T47D (cell line): ENCODE data around the gene CACNA2D1.

Experiments used
- DNase-seq, 2 experiments: peaks; one replicate each; pipeline versions ENCODE4 v3.0.0 to v3.0.0-alpha.2; 2011 to 2012; ENCODE audit warnings: low read depth in 1 of 2, low spot score in 1 of 2
- JUND ChIP-seq: IDR thresholded peaks from 2 replicates; pipeline ENCODE4 v1.6.1; 2012; ENCODE audit warnings: low read depth
- in situ Hi-C: cut with HindIII; loops from 2 replicates; pipeline ENCODE4 v1.10.0; 2016; ENCODE audit warnings: low sequenced_read_pairs, low pct_unique_long_range_greater_than_20kb

Gene CACNA2D1

GRCh38 chr7:82085116-82085515, 358.5 kb downstream of the CACNA2D1 start:
- in situ Hi-C loops = no loop called here
- TF ChIP-seq JUND = no peak
- DNase-seq = no peak

- in situ Hi-C loops = no loop called here
- no peak for DNase-seq
- TF ChIP-seq JUND = no peak
Observed at GRCh38 chr7:82081644-82082224, 361.8 kb downstream of the CACNA2D1 start.

- no peak for TF ChIP-seq JUND
- in situ Hi-C loops = no loop called here
- no peak for DNase-seq
Observed at GRCh38 chr7:82080254-82080927, 363.2 kb downstream of the CACNA2D1 start.

GRCh38 chr7:82079527-82079926, 364.1 kb downstream of the CACNA2D1 start:
- no peak for TF ChIP-seq JUND
- in situ Hi-C loops = no loop called here
- no peak for DNase-seq

- no peak for TF ChIP-seq JUND
- DNase-seq = no peak
- in situ Hi-C loops = no loop called here
Observed at GRCh38 chr7:82078807-82079206, 364.8 kb downstream of the CACNA2D1 start.

GRCh38 chr7:82071468-82071867, 372.1 kb downstream of the CACNA2D1 start:
- in situ Hi-C loops = no loop called here
- no peak for TF ChIP-seq JUND
- DNase-seq = no peak

- DNase-seq = no peak
- no peak for TF ChIP-seq JUND
- in situ Hi-C loops = no loop called here
Observed at GRCh38 chr7:82067628-82068264, 375.8 kb downstream of the CACNA2D1 start.

GRCh38 chr7:82057476-82057875, 386.1 kb downstream of the CACNA2D1 start:
- in situ Hi-C loops = no loop called here
- no peak for TF ChIP-seq JUND
- no peak for DNase-seq

GRCh38 chr7:82056282-82056681, 387.3 kb downstream of the CACNA2D1 start:
- in situ Hi-C loops = no loop called here
- TF ChIP-seq JUND = no peak
- no peak for DNase-seq

- in situ Hi-C loops = no loop called here
- TF ChIP-seq JUND = no peak
- no peak for DNase-seq
Observed at GRCh38 chr7:82054544-82054943, 389.0 kb downstream of the CACNA2D1 start.

- DNase-seq = no peak
- no peak for TF ChIP-seq JUND
- in situ Hi-C loops = no loop called here
Observed at GRCh38 chr7:82053453-82054032, 390.0 kb downstream of the CACNA2D1 start.

GRCh38 chr7:82051601-82052000, 392.0 kb downstream of the CACNA2D1 start:
- TF ChIP-seq JUND = no peak
- DNase-seq = no peak
- in situ Hi-C loops = no loop called here

GRCh38 chr7:82050792-82051191, 392.8 kb downstream of the CACNA2D1 start:
- no peak for TF ChIP-seq JUND
- in situ Hi-C loops = no loop called here
- no peak for DNase-seq
